ENCODE measurements around the gene ADAMTSL2.

DNA sequence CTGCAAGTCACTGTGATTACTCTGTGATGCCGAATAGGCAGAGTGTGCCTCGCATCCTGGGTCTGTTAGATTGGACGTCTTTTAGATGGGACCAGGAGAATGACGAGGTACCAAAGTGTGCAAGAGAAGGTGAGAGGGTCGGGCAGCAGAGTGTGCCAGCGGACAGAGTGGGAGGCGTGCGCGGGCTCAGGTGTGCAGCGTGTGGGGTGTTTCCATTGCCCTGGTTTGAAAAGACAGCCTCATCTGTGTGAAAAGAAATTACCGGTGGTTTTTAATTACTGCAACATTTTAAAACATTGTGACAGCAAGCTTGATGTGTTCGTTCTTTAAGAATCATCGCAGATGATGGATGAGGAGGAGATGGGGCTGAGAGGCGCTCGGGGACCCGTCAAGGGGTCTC, 78.9 kb downstream of the ADAMTSL2 start:
- TF ChIP-seq, protein P1, sequence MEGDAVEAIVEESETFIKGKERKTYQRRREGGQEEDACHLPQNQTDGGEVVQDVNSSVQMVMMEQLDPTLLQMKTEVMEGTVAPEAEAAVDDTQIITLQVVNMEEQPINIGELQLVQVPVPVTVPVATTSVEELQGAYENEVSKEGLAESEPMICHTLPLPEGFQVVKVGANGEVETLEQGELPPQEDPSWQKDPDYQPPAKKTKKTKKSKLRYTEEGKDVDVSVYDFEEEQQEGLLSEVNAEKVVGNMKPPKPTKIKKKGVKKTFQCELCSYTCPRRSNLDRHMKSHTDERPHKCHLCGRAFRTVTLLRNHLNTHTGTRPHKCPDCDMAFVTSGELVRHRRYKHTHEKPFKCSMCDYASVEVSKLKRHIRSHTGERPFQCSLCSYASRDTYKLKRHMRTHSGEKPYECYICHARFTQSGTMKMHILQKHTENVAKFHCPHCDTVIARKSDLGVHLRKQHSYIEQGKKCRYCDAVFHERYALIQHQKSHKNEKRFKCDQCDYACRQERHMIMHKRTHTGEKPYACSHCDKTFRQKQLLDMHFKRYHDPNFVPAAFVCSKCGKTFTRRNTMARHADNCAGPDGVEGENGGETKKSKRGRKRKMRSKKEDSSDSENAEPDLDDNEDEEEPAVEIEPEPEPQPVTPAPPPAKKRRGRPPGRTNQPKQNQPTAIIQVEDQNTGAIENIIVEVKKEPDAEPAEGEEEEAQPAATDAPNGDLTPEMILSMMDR (IDR thresholded peaks at IDR 0.05; ENCODE audit: insufficient read depth, low read length), result no peak
- no peak for TF ChIP-seq POLR2AphosphoS5 (IDR thresholded peaks at IDR 0.05; ENCODE audit: low read depth)
- no peak for TF ChIP-seq GABPA (IDR thresholded peaks at IDR 0.05; ENCODE audit: low read depth)
- TF ChIP-seq SPI1 (IDR thresholded peaks at IDR 0.05; ENCODE audit: borderline replicate concordance, low read depth), result no peak
- TF ChIP-seq, protein P2, sequence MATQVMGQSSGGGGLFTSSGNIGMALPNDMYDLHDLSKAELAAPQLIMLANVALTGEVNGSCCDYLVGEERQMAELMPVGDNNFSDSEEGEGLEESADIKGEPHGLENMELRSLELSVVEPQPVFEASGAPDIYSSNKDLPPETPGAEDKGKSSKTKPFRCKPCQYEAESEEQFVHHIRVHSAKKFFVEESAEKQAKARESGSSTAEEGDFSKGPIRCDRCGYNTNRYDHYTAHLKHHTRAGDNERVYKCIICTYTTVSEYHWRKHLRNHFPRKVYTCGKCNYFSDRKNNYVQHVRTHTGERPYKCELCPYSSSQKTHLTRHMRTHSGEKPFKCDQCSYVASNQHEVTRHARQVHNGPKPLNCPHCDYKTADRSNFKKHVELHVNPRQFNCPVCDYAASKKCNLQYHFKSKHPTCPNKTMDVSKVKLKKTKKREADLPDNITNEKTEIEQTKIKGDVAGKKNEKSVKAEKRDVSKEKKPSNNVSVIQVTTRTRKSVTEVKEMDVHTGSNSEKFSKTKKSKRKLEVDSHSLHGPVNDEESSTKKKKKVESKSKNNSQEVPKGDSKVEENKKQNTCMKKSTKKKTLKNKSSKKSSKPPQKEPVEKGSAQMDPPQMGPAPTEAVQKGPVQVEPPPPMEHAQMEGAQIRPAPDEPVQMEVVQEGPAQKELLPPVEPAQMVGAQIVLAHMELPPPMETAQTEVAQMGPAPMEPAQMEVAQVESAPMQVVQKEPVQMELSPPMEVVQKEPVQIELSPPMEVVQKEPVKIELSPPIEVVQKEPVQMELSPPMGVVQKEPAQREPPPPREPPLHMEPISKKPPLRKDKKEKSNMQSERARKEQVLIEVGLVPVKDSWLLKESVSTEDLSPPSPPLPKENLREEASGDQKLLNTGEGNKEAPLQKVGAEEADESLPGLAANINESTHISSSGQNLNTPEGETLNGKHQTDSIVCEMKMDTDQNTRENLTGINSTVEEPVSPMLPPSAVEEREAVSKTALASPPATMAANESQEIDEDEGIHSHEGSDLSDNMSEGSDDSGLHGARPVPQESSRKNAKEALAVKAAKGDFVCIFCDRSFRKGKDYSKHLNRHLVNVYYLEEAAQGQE (IDR thresholded peaks at IDR 0.05; ENCODE audit: insufficient replicate concordance, low read depth), result no peak

Measured in HL-60 (cell line).